K562 (cell line): Measurements from ENCODE around the gene GPR180. TPM values are rescaled to one million over a fixed set of nuclear protein-coding genes. Genes with fewer than 3 reads are reported as not detected.

Source experiments
- ATAC-seq: fragments of 200-7000 bp; cut with Tn5 transposase; 3 replicates; pipeline ENCODE4 v1.9.1; 2020; ENCODE audit warnings: moderate library complexity
- BruUV-seq: library from RNA; stranded (reverse); fragments of 400-500 nt; replicated peaks from 2 replicates; lab custom pipeline; 2021; lab: Mats Ljungman, UMichigan
- CTCF ChIA-PET: fragments of 300-600 bp; formaldehyde crosslinking; extraction: SDS; loops from one replicate; lab custom pipeline; 2021; ENCODE audit warnings: low intra/inter-chr PET ratio; lab: Yijun Ruan, JAX
- POLR2A ChIA-PET: fragments of 300-600, 350-650 bp; sonication (Branson Sonifier 250); formaldehyde crosslinking; extraction: SDS; loops from one replicate; lab custom pipeline; 2021; ENCODE audit warnings: antibody characterized with exemption, inconsistent platforms; lab: Yijun Ruan, JAX
- DNase-seq, 4 experiments: peaks; one replicate each; pipeline versions ENCODE4 v3.0.0 to v3.0.0-alpha.2; 2011 to 2018; ENCODE audit warnings: low spot score in 3 of 4, mixed read lengths in 3 of 4; ENCODE audit errors: extremely low read depth in 1 of 4
- FAIRE-seq: peaks from 2 replicates; lab custom pipeline; 2011; peaks lifted over from hg19 to GRCh38; lab: Jason Lieb, UNC
- H2AFZ ChIP-seq: 2 replicates; pipeline ENCODE4 v1.6.0; 2011; ENCODE audit warnings: low read depth, low read length, control low read depth, inconsistent platforms
- H3K27ac ChIP-seq: fragments of 200-600 bp; 3 replicates; pipeline ENCODE4 v1.8.0; 2011; ENCODE audit warnings: low read depth, mild to moderate bottlenecking, control low read depth, inconsistent platforms, low read length, moderate library complexity, mixed read lengths; ENCODE audit errors: extremely low read depth
- H3K27me3 ChIP-seq, 2 experiments: fragments of 300-600 bp in 1 of 2; 2 replicates in 1 of 2; 3 replicates in 1 of 2; pipeline versions ENCODE4 v1.6.0 to v1.8.0; 2011; ENCODE audit warnings: inconsistent platforms in 2 of 2, low read length in 2 of 2, mild to moderate bottlenecking in 1 of 2, mixed read lengths in 1 of 2, moderate library complexity in 1 of 2; ENCODE audit not compliant: control insufficient read depth in 2 of 2, insufficient read depth in 2 of 2
- H3K36me3 ChIP-seq: fragments of 300-600 bp; 3 replicates; pipeline ENCODE4 v1.8.0; 2011; ENCODE audit warnings: mild to moderate bottlenecking, low read length, inconsistent platforms; ENCODE audit not compliant: control insufficient read depth, insufficient read depth
- H3K4me1 ChIP-seq, 2 experiments: fragments of 200-600 bp in 1 of 2; replicated peaks in 1 of 2; 2 replicates in 1 of 2; 3 replicates in 1 of 2; pipeline versions ENCODE4 v1.5.1 to v1.8.0; 2011; ENCODE audit warnings: inconsistent platforms in 2 of 2, low read length in 2 of 2, mild to moderate bottlenecking in 1 of 2, mixed read lengths in 1 of 2, moderate library complexity in 1 of 2; ENCODE audit not compliant: control insufficient read depth in 2 of 2, insufficient read depth in 2 of 2
- H3K4me2 ChIP-seq: 2 replicates; pipeline ENCODE4 v1.6.1; 2011; ENCODE audit warnings: low read length, control low read depth, inconsistent platforms, mixed read lengths; ENCODE audit not compliant: insufficient read depth
- H3K4me3 ChIP-seq: fragments of 200-600 bp; sonication (generic), shearing (Covaris generic); 2 replicates; pipeline ENCODE4 v1.5.1; 2016; ENCODE audit warnings: control low read depth, inconsistent platforms
- H3K79me2 ChIP-seq: fragments of 200-600 bp; 3 replicates; pipeline ENCODE4 v1.8.0; 2011; ENCODE audit warnings: low read length, inconsistent platforms; ENCODE audit not compliant: control insufficient read depth, insufficient read depth
- H3K9ac ChIP-seq, 2 experiments: 2 replicates each; pipeline versions ENCODE4 v1.6.0 to v1.6.1; 2011; ENCODE audit warnings: low read depth in 2 of 2, low read length in 2 of 2, control low read depth in 1 of 2, inconsistent platforms in 1 of 2, mild to moderate bottlenecking in 1 of 2, mixed read lengths in 1 of 2; ENCODE audit not compliant: insufficient read depth in 1 of 2
- H3K9me1 ChIP-seq: one replicate; pipeline ENCODE4 v1.6.0; 2011; ENCODE audit warnings: inconsistent platforms, mild to moderate bottlenecking, low read length, moderate library complexity; ENCODE audit not compliant: control insufficient read depth, insufficient read depth
- H3K9me3 ChIP-seq: replicated peaks from 2 replicates; pipeline ENCODE4 v1.5.1; 2011; ENCODE audit warnings: low read depth, low read length, inconsistent platforms; ENCODE audit not compliant: control insufficient read depth, insufficient read depth
- H4K20me1 ChIP-seq: replicated peaks from 2 replicates; pipeline ENCODE4 v1.6.1; 2011; ENCODE audit warnings: low read length, inconsistent platforms, mixed read lengths; ENCODE audit not compliant: control insufficient read depth, insufficient read depth
- C11orf30 ChIP-seq: fragments of 450-650 bp; IDR thresholded peaks from 2 replicates; pipeline ENCODE4 v1.6.1; 2016; ENCODE audit warnings: low read depth, mild to moderate bottlenecking
- SP1 ChIP-seq: sonication (generic); formaldehyde crosslinking; IDR thresholded peaks from 2 replicates; pipeline ENCODE4 v1.8.1; 2022; ENCODE audit warnings: mild to moderate bottlenecking, missing genetic modification reagents
- TSHZ1 ChIP-seq: fragments of 250-450 bp; sonication (Bioruptor Pico); IDR thresholded peaks from 2 replicates; pipeline ENCODE4 v1.4.0; 2020; ENCODE audit warnings: mild to moderate bottlenecking, moderate library complexity
- ZNF263 ChIP-seq: sonication (generic); formaldehyde crosslinking; IDR thresholded peaks from 2 replicates; pipeline ENCODE4 v1.8.0; 2022; ENCODE audit warnings: mild to moderate bottlenecking, missing genetic modification reagents, borderline replicate concordance
- ZNF316 ChIP-seq: fragments of 450-650 bp; IDR thresholded peaks from 2 replicates; pipeline ENCODE4 v1.6.1; 2016
- WGBS: fragments of 100-300 bp; shearing (Covaris generic); methylation state at CpG from one replicate; pipeline ENCODE4 v1.1.6; 2016; ENCODE audit warnings: low coverage, mixed read lengths; ENCODE audit not compliant: insufficient coverage; ENCODE audit errors: missing lambda C conversion rate; 5-methylcytosine and 5-hydroxymethylcytosine counted together
- in situ Hi-C: fragments of 300-500 bp; cut with MboI; formaldehyde crosslinking; loops from 4 replicates; pipeline ENCODE4 v1.15.0; 2018; ENCODE audit warnings: inconsistent platforms, mixed read lengths
- intact Hi-C: fragments of 100-400 bp; cut with micrococcal nuclease; formaldehyde crosslinking; loops from 2 replicates; pipeline ENCODE4 v1.14.2; 2022
- polyA plus RNA-seq, 8 experiments: library from polyadenylated mRNA; depleted of rRNA in 4 of 8; stranded (reverse) in 5 of 8; unstranded in 3 of 8; fragments of >200 nt; fragmentation: Nextera tagmentation in 2 of 8; fragmentation: Illumina TruSeq in 1 of 8; extraction: Ambion mirVana in 2 of 8; extraction: Trizol in 1 of 8; gene quantifications; 2 replicates each; pipeline versions ENCODE4 v1.2.1 to v1.2.3, GENCODE V29; 2011 to 2014; ENCODE audit warnings: inconsistent platforms in 1 of 8, missing spikeins in 1 of 8
- total RNA-seq, 7 experiments: library from RNA; depleted of rRNA in 6 of 7; stranded (reverse); fragments of >200 nt in 6 of 7; fragmentation: Illumina TruSeq in 2 of 7; extraction: Trizol in 2 of 7; gene quantifications; 2 replicates each; pipeline versions ENCODE4 v1.2.1 to v1.2.3, GENCODE V29; 2011 to 2021; ENCODE audit warnings: low replicate concordance in 1 of 7

GPR180 gene
- total and polyA plus RNA-seq, 9 of the 15 experiments (the other 6 are each of a cell fraction or from before 2014, with no cell fraction given) = 0.77 to 4.1 (median 1.8) TPM

- no peak for TF ChIP-seq TSHZ1
- TF ChIP-seq, all 486 proteins: peak for 0
Observed at GRCh38 chr13:94583926-94584325, 17.7 kb upstream of the GPR180 start (continued).

- TF ChIP-seq ZNF316 = peak; percentile 47; the same call in 1 of the 2 replicates
- TF ChIP-seq SP1 (CRISPR knock-in tag) = no peak
- TF ChIP-seq C11orf30 = peak; percentile 36; the same call in 1 of the 2 replicates
- no peak for TF ChIP-seq ZNF263
- TF ChIP-seq, all 486 proteins: peak for 2
- H3K79me2 ChIP-seq = peaks cover 5% of the 10 kb centered on the region
- H3K9me3 ChIP-seq = no peaks in the 10 kb centered on the region
- ChIA-PET CTCF (no interaction called here), POLR2A (no interaction called here)
- no peaks in the 10 kb centered on the region for H3K9me1 ChIP-seq
- no peak overlapping the region for H3K4me2 ChIP-seq
- H3K9ac ChIP-seq = no peak overlapping the region
- H3K27me3 ChIP-seq = no peaks in the 10 kb centered on the region
- BruUV-seq = no TSS peak
- intact Hi-C loops (no loop called here), in situ Hi-C loops (no loop called here)
- H4K20me1 ChIP-seq = no peaks in the 10 kb centered on the region
- no peak for FAIRE-seq
- no peak for ATAC-seq
- no peak overlapping the region for H3K4me3 ChIP-seq
- no peaks in the 10 kb centered on the region; a peak in 2 of 5 replicates for H3K4me1 ChIP-seq
- no peak for DNase-seq
- 89% methylated on average over 5 of the region's 6 CpGs for WGBS
- H2AFZ ChIP-seq = no peak overlapping the region
- peaks cover 61% of the 10 kb centered on the region; the same call in 2 of the 3 replicates for H3K36me3 ChIP-seq
- H3K27ac ChIP-seq = no peak overlapping the region
Observed at GRCh38 chr13:94585543-94586101, 16.0 kb upstream of the GPR180 start.
